GM21423 (cell line): Measurements from ENCODE around the gene ASIC1.

ENCODE experiments used
- ATAC-seq: cut with Tn5 transposase; IDR thresholded peaks from one replicate; pipeline ENCODE4 v1.9.1; 2021; ENCODE audit warnings: mild to moderate bottlenecking, moderate library complexity; ENCODE audit not compliant: unreplicated experiment

Gene ASIC1

DNA sequence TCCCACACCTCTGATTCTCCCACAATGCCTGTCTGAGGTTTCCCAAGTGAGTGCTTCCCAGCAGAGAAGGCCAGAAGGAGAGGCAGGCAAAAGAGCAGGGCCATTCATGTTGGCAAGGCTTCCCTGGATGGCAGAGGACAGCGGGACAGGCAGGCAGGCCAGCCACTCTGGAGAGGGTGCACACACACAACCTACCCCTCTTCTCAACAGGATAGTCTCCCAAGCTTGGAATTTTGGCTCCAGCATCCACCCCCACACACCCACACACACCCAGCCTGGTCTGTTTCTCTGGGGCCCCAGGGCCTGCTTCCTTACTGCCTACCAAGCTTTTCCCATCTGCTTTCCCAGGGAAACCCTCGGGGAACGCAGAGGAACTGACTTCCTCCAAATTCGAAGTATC lies 16.7 kb upstream of the ASIC1 start:
- ATAC-seq, result no peak

DNA sequence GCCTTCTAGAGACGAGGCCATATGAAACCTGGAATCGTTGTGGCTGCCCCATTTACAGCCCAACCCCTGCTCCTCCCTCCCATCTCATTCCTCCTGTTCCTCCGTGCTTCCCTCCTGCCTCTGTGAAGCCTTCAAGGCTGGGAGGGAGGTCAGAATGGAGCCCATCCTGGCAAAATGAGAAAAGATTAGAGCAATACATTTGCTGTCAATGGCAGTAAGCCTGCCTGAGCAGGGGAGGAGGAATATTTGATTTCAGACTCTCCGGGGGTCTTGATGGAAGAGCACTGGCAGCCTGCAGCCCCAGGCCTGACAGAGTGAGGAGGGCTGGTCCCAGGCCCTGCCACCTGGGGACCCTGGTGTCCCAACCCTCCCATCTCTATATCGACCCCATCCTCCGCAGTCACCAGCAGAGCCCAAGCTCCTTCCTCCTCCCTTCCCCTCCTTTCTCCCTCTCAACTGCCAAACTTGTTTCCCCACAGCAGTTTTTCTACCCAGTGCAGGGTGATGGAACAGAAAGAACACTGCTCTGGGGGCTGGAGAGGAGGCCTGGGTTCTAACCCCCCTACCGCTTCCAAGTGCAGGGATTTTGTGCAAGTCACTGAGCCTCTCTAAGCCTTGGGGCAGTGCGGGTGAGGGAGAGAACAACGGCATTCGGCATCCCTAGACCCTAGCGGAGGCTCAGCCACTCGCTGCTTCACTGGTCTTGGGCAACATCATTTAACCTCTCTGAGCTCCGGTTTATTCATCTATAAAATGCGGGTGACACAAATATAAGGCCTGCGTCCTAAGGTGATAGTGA lies 16.1 kb upstream of the ASIC1 start:
- no peak for ATAC-seq

DNA sequence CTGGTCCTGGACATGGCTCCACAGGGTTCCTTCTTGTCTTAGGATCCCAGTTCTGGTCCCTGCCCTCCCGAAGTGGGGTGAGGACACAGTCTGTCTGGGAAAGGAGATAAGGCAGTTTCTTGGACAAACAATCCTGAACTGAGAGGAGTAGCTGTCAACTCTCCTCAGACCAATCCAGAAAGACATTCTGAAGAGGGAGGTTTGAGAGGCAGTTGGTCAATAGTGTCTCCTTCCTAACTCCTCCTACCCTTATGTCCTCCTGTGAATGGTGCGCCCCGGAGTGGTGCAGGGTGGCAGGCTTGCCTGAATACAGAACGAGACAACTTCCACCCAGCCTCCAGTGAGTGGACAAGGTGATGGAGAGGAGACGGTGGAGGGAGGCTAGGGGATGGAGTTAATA lies 15.4 kb upstream of the ASIC1 start:
- ATAC-seq, result no peak

DNA sequence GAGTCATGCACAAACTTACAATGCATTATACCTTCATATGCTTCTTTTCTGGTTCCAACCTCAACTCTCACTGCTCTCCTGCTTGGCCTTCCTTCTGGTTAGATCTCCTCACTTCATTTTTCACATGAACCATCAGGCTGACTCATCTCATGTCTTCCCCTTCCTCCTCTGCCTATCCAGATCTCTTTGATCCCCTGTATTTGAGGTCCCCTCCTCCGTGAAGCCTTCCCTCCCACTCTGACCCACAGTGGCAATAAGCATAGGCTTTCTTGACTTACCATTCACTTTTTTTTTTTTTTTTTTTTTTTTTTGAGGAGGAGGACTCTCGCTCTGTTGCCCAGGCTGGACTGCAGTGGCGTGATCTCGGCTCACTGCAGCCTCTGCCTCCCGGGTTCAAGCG lies 14.7 kb upstream of the ASIC1 start:
- no peak for ATAC-seq

GRCh38 chr12:50043308-50043707 lies 14.1 kb upstream of the ASIC1 start:
- ATAC-seq, result no peak

DNA sequence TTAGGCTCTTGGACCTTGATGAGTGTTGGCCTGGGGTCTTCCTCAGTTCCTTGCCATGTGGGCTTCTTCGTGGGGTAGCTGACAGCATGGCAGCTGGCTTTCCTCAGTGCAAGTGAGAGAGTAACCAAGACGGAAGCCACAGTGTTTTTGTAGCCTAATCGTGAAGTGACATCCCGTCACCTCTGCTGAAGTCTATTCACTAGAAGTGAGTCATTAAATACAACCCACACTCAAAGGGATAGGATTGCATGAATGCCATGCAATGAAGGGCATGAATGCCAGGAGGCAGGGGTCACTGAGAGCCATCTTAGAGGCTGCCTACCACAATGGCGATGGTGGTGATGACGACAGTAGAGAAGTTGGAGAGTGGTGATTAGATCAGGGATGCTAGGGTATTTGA lies 13.5 kb upstream of the ASIC1 start:
- ATAC-seq, result no peak

GRCh38 chr12:50047693-50048250 lies 9.6 kb upstream of the ASIC1 start:
- no peak for ATAC-seq

DNA sequence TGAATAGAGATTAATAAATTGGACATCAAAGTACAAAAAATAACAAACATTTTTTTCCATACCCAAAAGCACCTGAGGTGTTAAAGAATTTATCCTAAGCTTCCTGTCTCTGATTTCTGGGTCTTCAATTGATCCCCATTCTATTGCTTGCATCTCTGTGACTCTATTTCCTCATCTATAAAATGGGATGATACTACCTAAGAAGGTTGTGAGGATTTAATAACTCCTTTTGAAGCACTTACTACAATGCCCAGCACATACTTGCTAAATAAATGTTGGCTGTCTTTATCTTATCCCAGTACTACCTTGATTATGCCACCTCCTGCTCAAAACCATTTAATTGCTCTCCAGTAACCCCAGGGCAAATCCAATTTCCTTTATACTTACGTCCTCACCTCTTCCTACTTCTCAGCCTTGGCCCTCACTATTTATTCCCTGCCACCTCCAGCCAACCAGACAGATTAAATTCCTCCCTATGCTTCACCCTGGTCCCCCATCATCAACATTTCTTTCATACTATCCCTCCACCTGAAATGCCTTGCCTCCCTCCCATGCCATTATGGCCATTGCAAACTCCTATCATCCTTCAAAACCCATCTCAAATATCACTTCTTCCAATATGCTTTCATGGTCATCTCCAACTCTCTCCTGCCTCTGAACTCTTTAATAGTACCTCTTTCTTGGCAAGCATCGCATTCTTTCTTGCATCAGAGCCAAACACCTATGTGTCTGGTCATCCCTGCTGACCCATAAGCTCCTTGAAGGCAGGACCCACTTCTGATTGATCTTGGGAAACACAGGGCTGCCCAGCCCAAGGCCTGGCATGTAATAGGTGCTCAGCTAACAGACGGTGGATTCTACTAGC lies 7.9 kb upstream of the ASIC1 start:
- ATAC-seq, result no peak

GRCh38 chr12:50050119-50050385 lies 7.3 kb upstream of the ASIC1 start:
- ATAC-seq, result no peak

DNA sequence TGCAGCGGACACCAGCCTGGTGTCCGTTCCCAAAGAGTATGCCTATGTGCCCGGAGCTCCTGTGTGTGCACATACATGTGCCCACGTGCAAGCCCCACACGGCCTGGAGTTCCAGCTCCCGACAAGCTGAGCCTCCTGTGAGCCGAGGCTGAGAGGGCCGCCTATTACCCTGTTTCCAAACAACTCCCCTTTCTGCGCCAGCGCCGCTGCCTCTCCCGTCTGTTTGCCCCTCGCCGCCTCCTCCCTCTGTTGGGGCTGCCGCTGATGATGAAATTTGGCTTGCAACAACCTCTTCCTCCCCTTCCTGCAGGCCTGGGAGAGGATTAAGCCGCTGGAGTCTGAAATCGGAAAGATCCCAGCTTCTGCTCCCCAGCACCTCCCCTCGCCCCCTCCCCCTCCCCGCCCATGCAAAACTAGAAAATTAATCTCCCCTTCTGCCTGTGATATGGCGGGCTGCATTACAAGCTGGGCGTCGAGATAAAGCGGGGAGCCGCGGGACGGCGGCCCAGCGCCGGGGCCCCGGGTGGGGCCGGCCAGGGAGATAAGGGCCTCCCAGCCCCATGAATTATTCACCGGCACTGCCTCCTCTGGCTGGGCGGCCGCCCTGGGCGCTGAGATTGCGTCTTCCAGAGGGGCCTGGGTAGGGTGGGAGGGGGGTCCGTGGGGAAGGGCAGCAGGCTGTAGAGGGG lies 6.8 kb upstream of the ASIC1 start:
- ATAC-seq, result no peak

GRCh38 chr12:50051101-50051806 lies 6.1 kb upstream of the ASIC1 start:
- ATAC-seq, result no peak

GRCh38 chr12:50052544-50052943 lies 4.9 kb upstream of the ASIC1 start:
- no peak for ATAC-seq

- ATAC-seq, result no peak
Observed at GRCh38 chr12:50052964-50053363, 4.4 kb upstream of the ASIC1 start.

DNA sequence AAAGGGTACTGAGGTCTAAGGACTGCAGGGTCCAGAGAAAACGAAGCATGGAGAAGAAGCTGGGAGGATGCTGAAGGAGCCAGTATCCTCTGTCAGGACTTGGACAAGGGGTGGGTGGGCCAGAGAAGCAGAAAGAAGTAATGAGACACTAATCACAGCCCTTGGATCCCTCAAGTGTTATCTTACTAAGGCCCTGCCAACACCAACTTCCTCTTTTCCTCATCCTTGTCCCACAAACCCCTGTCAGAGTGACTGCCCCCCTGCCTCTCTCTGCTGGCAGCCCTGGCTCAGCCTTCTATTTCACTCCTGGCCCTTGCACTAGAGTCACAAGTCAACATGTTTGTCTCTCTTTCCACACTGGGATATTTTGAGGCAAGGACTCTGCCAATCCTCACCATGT lies 3.8 kb upstream of the ASIC1 start:
- ATAC-seq, result no peak

- ATAC-seq, result no peak
Observed at GRCh38 chr12:50055831-50056638, 1.4 kb upstream of the ASIC1 start.

DNA sequence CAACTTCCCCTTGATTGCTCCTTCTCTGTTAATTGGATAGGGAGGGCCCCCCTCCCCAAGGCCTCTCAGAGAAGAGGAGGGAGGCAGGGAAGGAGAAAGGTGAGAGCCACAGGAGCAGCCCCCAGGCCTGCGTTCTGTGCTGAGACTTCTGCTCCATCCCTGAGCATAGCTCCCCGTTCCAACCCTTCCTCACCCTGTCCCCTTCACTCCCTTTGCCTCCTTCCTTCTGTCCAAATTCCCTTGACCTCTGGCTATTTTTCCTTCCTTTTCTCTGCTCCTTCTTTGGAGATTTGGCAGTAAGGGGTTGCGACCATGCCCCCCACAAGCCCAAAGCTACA lies 788 bp upstream of the ASIC1 start:
- no peak for ATAC-seq

- no peak for ATAC-seq
Observed at GRCh38 chr12:50057896-50058670, 687 bp downstream of the ASIC1 start.

GRCh38 chr12:50058743-50059312 lies 1.4 kb downstream of the ASIC1 start:
- ATAC-seq, result no peak

GRCh38 chr12:50059440-50060119 lies 2.2 kb downstream of the ASIC1 start:
- no peak for ATAC-seq
